ENCODE data around the gene RBL2. TPM values are rescaled to one million over a fixed set of nuclear protein-coding genes. Genes with fewer than 3 reads are reported as not detected.

RBL2 gene
- total and polyA plus RNA-seq, 2 of the 13 experiments (the other 11 are each of a cell fraction or from before 2014, with no cell fraction given), result 41.2 to 60.9 TPM

GRCh38 chr16:53509906-53510703 lies 75.8 kb downstream of the RBL2 start (continued):
- TF ChIP-seq ZNF512B (CRISPR knock-in tag; IDR thresholded peaks at IDR 0.05; ENCODE audit: borderline replicate concordance) (peak; percentile 76; the same call in 1 of the 2 replicates), PLRG1 (conservative IDR thresholded peaks at IDR 0.05) (no peak), JUNB (CRISPR knock-in tag; IDR thresholded peaks at IDR 0.05; ENCODE audit: borderline replicate concordance) (no peak), RBM39 (IDR thresholded peaks at IDR 0.05; ENCODE audit: low read depth, low read length, poor library complexity, severe bottlenecking) (peak; percentile 18), ZNF556 (CRISPR knock-in tag; IDR thresholded peaks at IDR 0.05; ENCODE audit: borderline replicate concordance) (peak; percentile 70; the same call in 1 of the 2 replicates), POLR2G (IDR thresholded peaks at IDR 0.05; ENCODE audit: low read depth, low read length) (peak; percentile 42; the same call in 1 of the 2 replicates), NR2F1 (CRISPR knock-in tag; IDR thresholded peaks at IDR 0.05) (peak in 1 of 2 experiments; percentile 24; a peak in 2 of 4 replicates), ZNF142 (CRISPR knock-in tag; IDR thresholded peaks at IDR 0.05) (no peak), NFKB2 (CRISPR knock-in tag; IDR thresholded peaks at IDR 0.05; ENCODE audit: borderline replicate concordance) (no peak; the same call in 1 of the 2 replicates), RAD51 (IDR thresholded peaks at IDR 0.05; ENCODE audit: borderline replicate concordance) (no peak), NFYB (CRISPR knock-in tag; IDR thresholded peaks at IDR 0.05) (peak; percentile 28; the same call in 1 of the 2 replicates), GZF1 (CRISPR knock-in tag; IDR thresholded peaks at IDR 0.05) (peak; percentile 86), MXD4 (CRISPR knock-in tag; IDR thresholded peaks at IDR 0.05) (no peak; the same call in 1 of the 2 replicates), FOXO1 (CRISPR knock-in tag; IDR thresholded peaks at IDR 0.05) (peak; percentile 61), AKAP8 (CRISPR knock-in tag; IDR thresholded peaks at IDR 0.05) (no peak), ZNF766 (CRISPR knock-in tag; IDR thresholded peaks at IDR 0.05; ENCODE audit: borderline replicate concordance) (no peak), XBP1 (CRISPR knock-in tag; IDR thresholded peaks at IDR 0.05) (no peak), ZNF431 (CRISPR knock-in tag; IDR thresholded peaks at IDR 0.05; ENCODE audit: borderline replicate concordance, low read depth) (no peak), TP53 (CRISPR knock-in tag; conservative IDR thresholded peaks at IDR 0.05) (no peak), E2F5 (CRISPR knock-in tag; conservative IDR thresholded peaks at IDR 0.05) (no peak)

Measured in HepG2 (cell line).